Neural progenitor cell (in vitro differentiated cells): ENCODE results near the gene ATP4A.

Experiments
- CTCF ChIP-seq: fragments of 200-600 bp; sonication (generic); IDR thresholded peaks from 2 replicates; pipeline ENCODE4 v1.5.1; 2017; ENCODE audit warnings: antibody characterized with exemption, mild to moderate bottlenecking
- EZH2 ChIP-seq: fragments of 200-600 bp; sonication (generic); IDR thresholded peaks from 2 replicates; pipeline ENCODE4 v1.6.1; 2017; ENCODE audit warnings: antibody characterized with exemption, mild to moderate bottlenecking, moderate library complexity

DNA sequence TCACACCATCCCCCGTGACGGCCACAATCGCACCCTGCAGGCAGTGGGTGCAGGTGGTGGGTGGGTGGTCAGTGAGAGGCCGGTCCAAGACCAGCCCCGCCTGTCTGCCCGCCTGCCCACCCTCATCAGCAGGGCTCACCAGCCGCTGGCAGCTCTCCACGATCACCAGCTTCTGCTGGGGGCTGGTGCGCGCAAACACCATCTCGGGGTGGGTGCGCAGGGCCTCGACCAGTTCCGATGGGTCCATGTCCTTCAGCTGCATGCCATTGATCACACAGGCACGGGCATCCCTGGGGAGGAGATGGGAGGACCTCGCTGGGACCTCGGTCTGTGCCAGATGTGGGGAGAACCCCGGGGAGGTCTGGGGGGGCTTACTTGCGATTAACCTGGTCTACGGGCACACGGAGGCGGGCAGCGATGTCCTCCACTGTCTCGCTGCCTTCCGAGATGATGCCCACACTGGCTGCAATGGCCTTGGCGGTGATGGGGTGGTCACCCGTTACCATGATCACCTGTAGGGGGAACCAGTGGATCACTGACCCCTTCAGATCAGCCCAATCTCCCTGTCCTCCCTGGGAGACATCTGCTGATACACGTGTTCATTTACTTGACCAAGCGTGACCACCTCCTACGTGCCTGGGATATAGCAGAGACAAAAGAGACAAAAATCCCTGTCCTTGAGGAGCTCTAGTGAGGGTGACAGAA, 8.0 kb downstream of the ATP4A start:
- no peak for TF ChIP-seq EZH2
- TF ChIP-seq CTCF, result peak; percentile 57
